Left renal pelvis (tissue), 4 donors: ENCODE measurements around the gene POC1A. TPM values are rescaled to one million over a fixed set of nuclear protein-coding genes. Genes with fewer than 3 reads are reported as not detected.

Source experiments
- DNase-seq, 4 donors: peaks; one replicate each; pipeline ENCODE4 v3.0.0-alpha.2; 2013; ENCODE audit warnings: low read depth in 4 of 4, low spot score in 3 of 4
- polyA plus RNA-seq, 4 donors: library from polyadenylated mRNA; unstranded; fragments of 120-200 nt; gene quantifications; one replicate each; pipeline ENCODE4 v1.2.1, GENCODE V29; 2013; ENCODE audit not compliant: insufficient read length in 4 of 4

The POC1A gene
- polyA plus RNA-seq, 4 donors = 6.7 to 8.9 (median 7.6) TPM

- DNase-seq = no peak
Observed at GRCh38 chr3:52089691-52090090, 64.5 kb downstream of the POC1A start.

- DNase-seq = no peak
Observed at GRCh38 chr3:52088445-52089367, 65.5 kb downstream of the POC1A start.

- no peak for DNase-seq
Observed at GRCh38 chr3:52087731-52088130, 66.5 kb downstream of the POC1A start.

GRCh38 chr3:52086976-52087663 is 67.1 kb downstream of the POC1A start:
- no peak for DNase-seq

- DNase-seq = no peak
Observed at GRCh38 chr3:52086461-52086860, 67.8 kb downstream of the POC1A start.

GRCh38 chr3:52085681-52086282 is 68.4 kb downstream of the POC1A start:
- DNase-seq = no peak

- DNase-seq = no peak
Observed at GRCh38 chr3:52084954-52085680, 69.1 kb downstream of the POC1A start.

- no peak for DNase-seq
Observed at GRCh38 chr3:52084216-52084945, 69.8 kb downstream of the POC1A start.

- DNase-seq = no peak
Observed at GRCh38 chr3:52083556-52084087, 70.6 kb downstream of the POC1A start.

GRCh38 chr3:52082951-52083350 is 71.3 kb downstream of the POC1A start:
- DNase-seq = no peak

GRCh38 chr3:52080830-52081719 is 73.1 kb downstream of the POC1A start:
- no peak for DNase-seq

GRCh38 chr3:52079958-52080357 is 74.3 kb downstream of the POC1A start:
- no peak for DNase-seq

GRCh38 chr3:52078781-52079560 is 75.3 kb downstream of the POC1A start:
- DNase-seq = no peak

- DNase-seq = no peak
Observed at GRCh38 chr3:52077925-52078324, 76.3 kb downstream of the POC1A start.

GRCh38 chr3:52076896-52077780 is 77.1 kb downstream of the POC1A start:
- DNase-seq = no peak

GRCh38 chr3:52073490-52073889 is 80.7 kb downstream of the POC1A start:
- no peak for DNase-seq

GRCh38 chr3:52072471-52072870 is 81.8 kb downstream of the POC1A start:
- no peak for DNase-seq
